ENCODE data around the gene KIF25. TPM values are rescaled to one million over a fixed set of nuclear protein-coding genes. Genes with fewer than 3 reads are reported as not detected.

The KIF25 gene
- total RNA-seq, 1 experiment from 2014 or later: 0.59 TPM

- Histone ChIP-seq H3K18ac (ENCODE audit: insufficient read length, low read depth, low read length) (no peak within 1 kb of the TSS), H3T11ph (ENCODE audit: low read length) (no peak within 1 kb of the TSS), H2BK20ac (ENCODE audit: low read depth, low read length, poor library complexity, severe bottlenecking) (no peak within 1 kb of the TSS), H3K9ac (ENCODE audit: extremely low read depth, insufficient read length, low read length) (no peak within 1 kb of the TSS), H2BK120ac (ENCODE audit: low read depth, low read length, poor library complexity, severe bottlenecking) (no peak within 1 kb of the TSS), H2AK5ac (ENCODE audit: insufficient read length, low read length) (no peak within 1 kb of the TSS), H4K5ac (ENCODE audit: insufficient read length, low read depth, low read length) (no peak within 1 kb of the TSS), H3K79me1 (ENCODE audit: insufficient read depth, low read depth, low read length, poor library complexity, severe bottlenecking) (no peaks in the 10 kb centered on the region), H3K23ac (ENCODE audit: insufficient read length, low read depth, low read length) (no peak within 1 kb of the TSS), H3K4me1 (ENCODE audit: insufficient read depth, low read length) (no peaks in the 10 kb centered on the region), H3K9me3 (ENCODE audit: control insufficient read depth, low read depth, low read length) (no peaks in the 10 kb centered on the region), H2BK5ac (ENCODE audit: insufficient read length, low read length) (no peak within 1 kb of the TSS), H3K27ac (ENCODE audit: insufficient read length, low read depth, low read length) (no peak within 1 kb of the TSS), H3K79me2 (ENCODE audit: insufficient read depth, low read length) (no peaks in the 10 kb centered on the region), H3K4me2 (ENCODE audit: insufficient read depth, insufficient read length, low read length) (no peak within 1 kb of the TSS), H3K4ac (ENCODE audit: low read depth, low read length) (no peak within 1 kb of the TSS), H3K23me2 (ENCODE audit: insufficient read length, low read depth, low read length, poor library complexity, severe bottlenecking) (no peaks in the 10 kb centered on the region), H4K20me1 (ENCODE audit: control insufficient read depth, insufficient read depth, insufficient read length) (no peaks in the 10 kb centered on the region), H4K91ac (ENCODE audit: insufficient read length, low read depth, low read length) (no peak within 1 kb of the TSS), H3K56ac (ENCODE audit: insufficient read length, low read depth, low read length) (no peak within 1 kb of the TSS), H2BK12ac (ENCODE audit: insufficient read length, low read depth, low read length) (no peak within 1 kb of the TSS), H3K27me3 (ENCODE audit: insufficient read depth, low read length) (no peaks in the 10 kb centered on the region), H3K14ac (ENCODE audit: insufficient read depth, low read length) (no peak within 1 kb of the TSS; the same call in 1 of the 2 replicates), H4K8ac (replicated peaks; ENCODE audit: insufficient read length, low read depth, low read length) (no peak within 1 kb of the TSS), H2AFZ (ENCODE audit: low read length) (no peak within 1 kb of the TSS), H2BK15ac (ENCODE audit: low read depth, low read length) (no peak within 1 kb of the TSS)
- Mint-ChIP-seq H3K4me1 (peaks cover 10 to 23% of the 10 kb centered on the region in 2 experiments), H3K4me3 (no peak within 1 kb of the TSS), H3K9me3 (no peaks in the 10 kb centered on the region; a peak in 1 of 5 replicates), H3K27ac (no peak within 1 kb of the TSS), H3K36me3 (ENCODE audit: insufficient read depth in 1 of 3, low read depth in 3 of 3) (no peaks in the 10 kb centered on the region), H3K27me3 (ENCODE audit: low read depth) (no peaks in the 10 kb centered on the region)
- no CpG with 5 or more reads among the region's 21 CpGs for WGBS (ENCODE audit: extremely low coverage, insufficient read length, low lambda C conversion rate)
- no peak for DNase-seq
- TF ChIP-seq, protein P1, sequence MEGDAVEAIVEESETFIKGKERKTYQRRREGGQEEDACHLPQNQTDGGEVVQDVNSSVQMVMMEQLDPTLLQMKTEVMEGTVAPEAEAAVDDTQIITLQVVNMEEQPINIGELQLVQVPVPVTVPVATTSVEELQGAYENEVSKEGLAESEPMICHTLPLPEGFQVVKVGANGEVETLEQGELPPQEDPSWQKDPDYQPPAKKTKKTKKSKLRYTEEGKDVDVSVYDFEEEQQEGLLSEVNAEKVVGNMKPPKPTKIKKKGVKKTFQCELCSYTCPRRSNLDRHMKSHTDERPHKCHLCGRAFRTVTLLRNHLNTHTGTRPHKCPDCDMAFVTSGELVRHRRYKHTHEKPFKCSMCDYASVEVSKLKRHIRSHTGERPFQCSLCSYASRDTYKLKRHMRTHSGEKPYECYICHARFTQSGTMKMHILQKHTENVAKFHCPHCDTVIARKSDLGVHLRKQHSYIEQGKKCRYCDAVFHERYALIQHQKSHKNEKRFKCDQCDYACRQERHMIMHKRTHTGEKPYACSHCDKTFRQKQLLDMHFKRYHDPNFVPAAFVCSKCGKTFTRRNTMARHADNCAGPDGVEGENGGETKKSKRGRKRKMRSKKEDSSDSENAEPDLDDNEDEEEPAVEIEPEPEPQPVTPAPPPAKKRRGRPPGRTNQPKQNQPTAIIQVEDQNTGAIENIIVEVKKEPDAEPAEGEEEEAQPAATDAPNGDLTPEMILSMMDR (conservative IDR thresholded peaks at IDR 0.05): no peak
These were observed 81.5 kb downstream of the KIF25 start, which contains the start of gene FRMD1 for GRCh38 chr6:168078943-168079405. Gene FRMD1 (minus strand): TSS chr6:168079212. CDS start chr6:168079094, 118 bp downstream.

All from H9 (cell line).